C4-2B (cell line): ENCODE data around the gene CKB.

ENCODE experiments used
- ZFX ChIP-seq: fragments of 450-650 bp; IDR thresholded peaks from 2 replicates; pipeline ENCODE4 v1.6.1; 2017
- TF ChIP-seq, protein P1 (sequence below): fragments of 450-650 bp; conservative IDR thresholded peaks from 2 replicates; pipeline ENCODE4 v1.5.1; 2017; ENCODE audit warnings: mild to moderate bottlenecking

DNA sequence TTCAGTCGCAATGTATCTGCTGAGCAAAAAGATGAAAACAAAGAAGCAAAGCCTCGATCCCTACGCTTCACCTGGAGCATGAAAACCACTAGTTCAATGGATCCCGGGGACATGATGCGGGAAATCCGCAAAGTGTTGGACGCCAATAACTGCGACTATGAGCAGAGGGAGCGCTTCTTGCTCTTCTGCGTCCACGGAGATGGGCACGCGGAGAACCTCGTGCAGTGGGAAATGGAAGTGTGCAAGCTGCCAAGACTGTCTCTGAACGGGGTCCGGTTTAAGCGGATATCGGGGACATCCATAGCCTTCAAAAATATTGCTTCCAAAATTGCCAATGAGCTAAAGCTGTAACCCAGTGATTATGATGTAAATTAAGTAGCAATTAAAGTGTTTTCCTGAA is 19.8 kb downstream of the CKB start:
- TF ChIP-seq, protein P1, sequence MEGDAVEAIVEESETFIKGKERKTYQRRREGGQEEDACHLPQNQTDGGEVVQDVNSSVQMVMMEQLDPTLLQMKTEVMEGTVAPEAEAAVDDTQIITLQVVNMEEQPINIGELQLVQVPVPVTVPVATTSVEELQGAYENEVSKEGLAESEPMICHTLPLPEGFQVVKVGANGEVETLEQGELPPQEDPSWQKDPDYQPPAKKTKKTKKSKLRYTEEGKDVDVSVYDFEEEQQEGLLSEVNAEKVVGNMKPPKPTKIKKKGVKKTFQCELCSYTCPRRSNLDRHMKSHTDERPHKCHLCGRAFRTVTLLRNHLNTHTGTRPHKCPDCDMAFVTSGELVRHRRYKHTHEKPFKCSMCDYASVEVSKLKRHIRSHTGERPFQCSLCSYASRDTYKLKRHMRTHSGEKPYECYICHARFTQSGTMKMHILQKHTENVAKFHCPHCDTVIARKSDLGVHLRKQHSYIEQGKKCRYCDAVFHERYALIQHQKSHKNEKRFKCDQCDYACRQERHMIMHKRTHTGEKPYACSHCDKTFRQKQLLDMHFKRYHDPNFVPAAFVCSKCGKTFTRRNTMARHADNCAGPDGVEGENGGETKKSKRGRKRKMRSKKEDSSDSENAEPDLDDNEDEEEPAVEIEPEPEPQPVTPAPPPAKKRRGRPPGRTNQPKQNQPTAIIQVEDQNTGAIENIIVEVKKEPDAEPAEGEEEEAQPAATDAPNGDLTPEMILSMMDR = no peak
- TF ChIP-seq ZFX = no peak
